Measurements from ENCODE around the gene OR11H1.
"Not testable (repeated sequence)": the region's sequence is repeated elsewhere in the genome, so short reads cannot be mapped to it uniquely, and the experiment has no call there.

GRCh38 chr22:15553767-15554166 lies 25.8 kb downstream of the OR11H1 start:
- not testable (repeated sequence) for TF ChIP-seq POLR2A, SPI1, POLR2AphosphoS5 (IDR thresholded peaks at IDR 0.05; ENCODE audit: low read depth, low read length)

Data from GM12891 (cell line).